SKM-1 treated with dmso at 0.1 percent for 144 hours (cell line): ENCODE results near the gene ACSL3.
"Not testable (repeated sequence)": the region's sequence is repeated elsewhere in the genome, so short reads cannot be mapped to it uniquely, and the experiment has no call there.

ENCODE experiments used
- DNase-seq: peaks from one replicate; lab custom pipeline; 2025; ENCODE audit not compliant: unreplicated experiment; lab: John Stamatoyannopoulos, UW

Gene ACSL3

DNA sequence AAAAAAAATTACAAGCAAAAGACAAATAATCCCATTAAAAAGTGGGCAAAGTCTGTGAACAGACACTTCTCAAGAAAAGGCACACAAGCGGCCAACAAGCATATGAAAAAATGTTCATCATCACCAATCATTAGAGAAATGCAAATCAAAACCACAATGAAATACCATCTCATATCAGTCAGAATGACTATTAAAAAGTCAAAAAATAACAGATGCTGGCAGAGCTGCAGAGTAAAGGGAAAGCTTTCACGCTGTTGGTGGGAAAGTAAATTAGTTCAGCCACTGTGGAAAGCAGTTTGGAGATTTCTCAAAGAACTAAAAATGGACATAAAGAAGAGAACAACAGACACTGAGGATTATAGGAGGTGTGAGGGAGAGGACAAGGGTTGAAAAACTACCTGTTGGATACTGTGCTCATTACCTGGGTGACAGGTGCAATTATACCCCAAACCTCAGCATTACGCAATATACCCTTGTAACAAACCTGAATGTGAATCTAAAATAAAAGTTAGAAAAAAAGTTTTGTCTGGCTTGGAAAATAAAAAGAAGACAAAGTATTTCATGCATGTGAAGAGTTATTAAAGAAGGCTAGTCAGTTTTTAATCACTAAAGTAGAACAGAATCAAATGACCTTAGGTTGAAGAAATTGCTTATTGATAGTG is 8.7 kb upstream of the ACSL3 start:
- DNase-seq: no peak

DNA sequence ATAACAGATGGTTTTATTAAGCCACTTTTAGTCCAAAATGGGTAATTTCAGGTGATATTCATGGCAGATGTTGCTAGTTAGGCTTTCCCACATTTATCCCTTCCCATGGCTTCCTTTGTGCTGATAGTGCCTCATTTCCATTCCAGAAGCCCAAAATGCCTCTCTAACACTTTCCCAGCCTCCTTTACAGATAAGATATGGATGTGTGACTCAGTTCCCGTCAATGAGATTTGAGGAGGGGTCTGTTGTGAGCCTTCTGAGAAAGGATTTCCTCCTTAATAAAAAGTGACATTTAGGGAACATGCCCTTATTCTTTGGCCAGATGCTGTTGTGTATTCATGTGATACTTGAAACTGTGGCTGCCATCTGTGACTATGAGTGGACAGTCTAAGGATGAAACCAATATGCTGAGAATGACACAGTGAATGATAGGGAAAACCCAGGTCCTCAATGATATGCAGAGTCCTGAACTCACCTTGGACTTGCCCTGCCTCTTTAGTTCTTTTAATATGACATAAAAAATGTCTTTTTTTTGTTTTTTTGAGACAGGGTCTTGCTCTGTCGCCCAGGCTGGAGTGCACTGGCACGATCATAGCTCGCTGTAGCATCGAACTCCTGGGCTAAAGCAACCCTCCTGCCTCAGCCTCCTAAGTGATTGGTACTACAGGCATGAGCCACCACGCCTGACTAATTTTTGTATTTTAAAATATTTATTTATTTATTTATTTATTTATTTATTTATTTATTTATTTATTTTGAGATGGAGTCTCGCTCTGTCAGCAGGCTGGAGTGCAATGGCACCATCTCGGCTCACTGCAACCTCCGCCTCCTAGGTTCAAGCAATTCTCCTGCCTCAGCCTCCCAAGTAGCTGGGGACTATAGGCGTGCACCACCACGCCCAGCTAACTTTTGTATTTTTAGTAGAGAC is 5.8 kb upstream of the ACSL3 start:
- no peak for DNase-seq

DNA sequence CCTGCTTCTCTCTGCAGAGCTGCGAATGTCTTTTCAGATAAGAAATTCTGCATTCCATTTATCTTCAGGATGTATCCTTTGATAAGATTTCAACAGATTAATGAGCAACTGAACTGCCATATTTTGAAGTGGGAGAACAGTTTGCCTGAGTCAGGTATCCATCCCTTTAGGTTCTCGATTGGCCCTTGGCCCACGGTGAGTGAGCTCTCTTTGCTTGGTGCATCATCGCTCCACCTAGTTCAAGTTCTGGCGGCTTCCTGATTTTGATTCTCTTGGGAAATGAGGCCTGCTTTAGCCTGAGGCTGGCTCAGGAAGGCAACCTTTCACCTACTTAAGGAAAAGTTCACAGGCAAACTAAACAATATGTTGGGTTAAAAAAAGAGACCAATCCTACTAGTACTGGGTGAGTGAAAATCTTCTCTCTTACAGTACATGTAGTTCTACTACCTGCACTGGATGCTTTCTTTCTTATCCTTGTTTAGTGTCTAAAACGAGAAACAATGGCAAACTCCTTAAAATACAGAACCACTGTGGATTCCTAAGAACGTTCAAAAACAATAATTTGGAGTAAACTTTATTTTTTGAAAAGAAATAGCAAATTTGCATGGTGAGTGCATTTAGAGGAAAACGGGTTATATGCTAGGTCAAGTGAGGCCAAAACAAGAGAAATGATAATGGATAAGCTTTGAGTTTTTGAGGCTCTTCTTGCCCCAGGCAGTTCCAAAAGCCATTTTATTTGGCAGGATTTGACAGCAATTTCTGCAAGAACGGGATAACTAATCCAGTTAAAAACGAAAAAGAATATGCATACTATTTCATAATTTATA is 837 bp upstream of the ACSL3 start:
- peak; percentile 23 for DNase-seq

DNA sequence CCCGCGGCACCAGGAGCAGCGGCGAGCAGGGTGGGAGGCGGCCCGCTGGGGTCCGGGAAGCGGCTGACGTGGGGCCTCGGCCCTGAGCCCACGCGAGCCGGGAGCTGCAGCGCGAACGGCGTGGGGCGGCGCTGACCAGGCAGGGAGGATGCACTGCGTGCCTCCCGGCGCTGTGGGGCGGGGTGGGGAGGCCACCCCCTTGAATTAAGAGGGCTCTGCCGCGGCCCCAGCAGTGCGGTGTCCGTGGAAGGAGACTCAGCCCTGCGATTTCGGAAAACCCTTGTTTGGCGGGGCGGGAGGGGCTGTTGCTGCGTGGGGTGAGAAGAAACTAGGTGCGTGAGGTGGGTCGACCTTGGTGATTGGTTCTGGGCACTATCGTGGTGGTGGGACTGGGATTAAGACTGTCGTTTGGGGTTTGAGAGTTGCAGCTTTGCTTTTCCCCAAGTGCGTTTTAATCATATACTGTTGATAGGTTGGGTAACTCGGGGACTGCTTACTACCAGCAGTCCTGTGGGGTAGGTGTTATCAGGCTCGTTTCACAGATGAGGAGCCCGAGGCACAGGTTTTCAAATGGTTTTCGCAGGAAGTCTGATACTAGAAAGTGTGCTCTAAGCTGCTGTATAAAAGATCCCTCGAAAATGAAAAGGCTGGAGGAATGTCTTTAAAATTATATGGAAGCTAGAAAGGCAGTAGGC is 722 bp downstream of the ACSL3 start:
- no peak for DNase-seq

DNA sequence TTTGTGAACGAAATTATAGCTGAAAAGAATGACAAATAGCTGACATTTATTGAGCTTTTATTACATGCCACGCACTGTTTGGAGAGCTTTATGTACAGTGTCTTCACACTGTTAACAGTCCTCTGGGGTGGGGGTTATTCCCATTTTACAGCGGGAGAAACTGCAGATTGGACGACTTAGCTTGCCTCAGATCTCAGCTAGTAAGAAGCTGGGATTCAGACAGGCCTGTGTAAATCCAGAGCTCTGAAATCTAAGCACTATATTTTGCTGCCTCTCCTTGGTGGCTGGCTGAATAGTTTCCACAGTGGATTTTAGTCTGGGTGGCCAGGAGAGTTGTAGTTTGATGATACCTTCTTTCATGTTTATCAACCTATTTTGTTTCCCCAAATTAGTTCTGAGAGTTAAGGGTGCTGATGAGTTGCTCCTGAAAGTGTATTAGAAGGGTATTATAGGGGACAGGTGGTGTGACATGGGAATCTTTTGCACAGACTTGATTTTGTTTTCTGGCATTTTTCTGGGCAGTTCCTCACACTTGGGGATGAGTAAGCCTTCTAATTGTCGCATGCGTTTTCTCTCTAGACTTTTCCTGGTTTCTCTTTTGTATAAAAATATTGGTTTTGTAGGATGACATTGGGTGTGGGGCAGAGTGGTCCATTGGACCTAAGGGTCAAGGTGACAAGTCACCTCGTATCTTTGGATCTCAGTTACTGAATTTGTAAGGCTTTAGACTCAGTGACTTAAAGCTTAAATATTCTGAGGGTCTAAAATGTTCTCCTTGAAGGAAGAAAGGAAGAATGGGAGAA is 1.5 kb downstream of the ACSL3 start:
- DNase-seq: no peak

DNA sequence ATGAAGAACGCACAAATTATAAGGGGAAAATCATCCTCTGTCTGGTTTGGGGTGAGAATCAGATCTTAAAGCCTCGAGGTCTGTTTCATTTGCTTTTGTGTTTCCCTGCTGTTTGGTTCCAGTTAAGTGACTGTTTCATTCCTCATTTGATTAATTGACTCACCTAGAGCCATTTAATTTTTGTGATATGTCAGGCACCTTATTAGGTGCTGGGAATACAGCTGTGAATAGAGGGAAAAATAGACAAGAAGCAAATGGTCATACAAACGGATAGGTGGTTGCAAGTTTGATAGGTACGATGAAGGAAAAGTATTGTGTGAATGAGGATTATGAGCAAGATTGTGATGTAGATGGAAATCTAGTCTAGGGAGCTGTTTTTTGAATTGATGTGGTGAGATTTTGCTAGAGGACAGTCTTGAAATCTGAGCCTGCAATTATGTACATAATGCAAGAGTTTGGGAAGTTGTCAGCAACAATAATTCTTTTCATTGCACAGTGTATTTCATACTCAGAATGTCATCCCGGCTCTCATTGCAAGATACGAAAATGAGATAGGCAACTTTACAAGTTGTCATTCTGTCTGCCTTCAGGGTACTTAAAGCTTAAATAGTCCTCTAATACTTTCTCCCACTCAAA is 2.2 kb downstream of the ACSL3 start:
- DNase-seq: no peak

DNA sequence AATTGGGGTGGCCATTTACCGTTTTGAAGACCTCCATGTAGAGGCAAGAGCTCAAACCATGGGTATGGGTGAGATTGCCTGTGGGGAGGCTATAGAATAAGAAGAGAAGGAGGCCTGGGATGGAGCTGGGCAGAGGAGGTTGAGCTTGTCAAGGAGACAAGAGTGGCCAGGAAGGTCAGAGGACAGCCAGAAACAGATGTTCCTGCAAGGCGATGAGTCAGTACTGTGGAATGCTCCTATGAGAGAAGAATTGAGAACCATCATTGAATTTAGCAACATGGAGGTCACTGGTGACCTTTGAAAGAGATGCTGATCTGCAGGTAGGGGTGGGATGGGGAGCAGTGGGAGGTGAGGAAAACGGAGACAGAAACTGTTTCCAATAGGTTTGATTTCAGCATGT is 3.5 kb downstream of the ACSL3 start:
- DNase-seq: no peak

DNA sequence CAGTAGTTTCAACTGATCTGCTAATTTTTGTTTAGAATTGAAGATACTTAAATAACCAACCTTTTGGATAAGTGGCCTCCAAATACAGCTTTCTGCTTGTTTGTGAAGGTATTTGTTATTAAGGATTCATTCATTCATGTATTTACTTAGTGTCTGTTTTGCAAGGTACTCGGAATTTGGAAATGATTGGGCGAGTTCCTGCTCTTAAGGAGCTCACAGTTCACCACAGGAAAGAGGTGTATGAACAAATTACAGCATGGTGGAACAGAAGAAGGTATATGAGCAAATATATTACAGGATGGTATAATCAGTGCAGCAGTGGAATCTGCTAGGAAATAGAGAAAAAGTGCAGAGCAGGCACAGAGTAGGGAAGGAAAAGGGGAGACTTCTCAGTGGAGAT is 4.5 kb downstream of the ACSL3 start:
- DNase-seq: no peak

DNA sequence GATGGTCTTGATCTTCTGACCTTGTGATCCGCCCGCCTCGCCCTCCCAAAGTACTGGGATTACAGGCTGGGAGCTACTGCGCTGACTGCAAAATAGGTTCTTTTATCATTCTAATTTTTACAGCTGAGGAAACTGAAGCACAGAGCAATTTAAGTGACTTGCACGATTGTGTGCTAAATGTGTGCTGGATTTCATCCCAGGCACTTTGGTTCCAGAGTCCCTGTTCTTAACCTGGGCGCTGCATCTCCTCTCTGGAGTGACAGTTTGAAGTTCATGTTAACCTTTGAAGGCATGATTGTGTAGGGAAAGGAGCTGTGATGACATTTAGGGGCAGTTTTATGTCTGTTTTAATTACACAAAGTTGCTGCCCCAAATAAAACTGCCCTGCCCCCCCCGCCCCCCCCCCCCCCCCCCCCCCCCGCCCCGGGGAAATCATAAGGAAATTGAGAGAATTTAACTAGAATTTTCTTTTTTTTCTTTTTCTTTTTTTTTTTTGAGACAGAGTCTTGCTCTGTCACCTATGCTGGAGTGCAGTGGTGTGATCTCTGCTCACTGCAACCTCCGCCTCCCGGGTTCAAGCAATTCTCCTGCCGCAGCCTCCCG is 5.6 kb downstream of the ACSL3 start:
- no peak for DNase-seq

DNA sequence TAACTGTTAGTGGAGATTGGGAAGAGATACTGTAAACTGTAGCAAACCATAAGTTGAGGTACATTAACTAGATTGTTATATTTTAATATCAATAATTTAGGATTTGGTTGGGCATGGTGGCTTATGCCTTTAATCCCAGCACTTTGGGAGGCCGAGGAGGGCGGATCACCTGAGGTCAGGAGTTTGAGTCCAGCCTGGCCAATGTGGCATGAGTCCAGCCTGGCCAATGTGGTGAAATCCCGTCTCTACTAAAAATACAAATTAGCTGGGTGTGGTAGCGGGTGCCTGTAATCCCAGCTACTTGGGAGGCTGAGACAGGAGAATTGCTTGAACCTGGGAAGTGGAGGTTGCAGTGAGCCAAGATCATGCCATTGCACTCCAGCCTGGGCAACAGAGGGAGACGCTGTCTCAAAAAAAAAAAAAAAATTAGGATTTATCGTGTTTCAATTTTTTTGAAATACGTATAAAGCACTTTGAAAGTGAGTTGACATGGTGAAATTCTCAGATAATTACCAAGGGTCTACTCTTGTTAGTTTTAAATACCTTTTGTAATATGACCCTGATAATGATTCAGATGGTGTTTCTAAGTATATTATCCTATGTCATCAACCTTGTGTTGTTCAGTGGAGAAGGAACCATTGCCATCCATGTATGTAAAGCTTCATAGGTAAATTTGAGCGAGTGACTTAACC is 7.9 kb downstream of the ACSL3 start:
- DNase-seq: not testable (repeated sequence)

DNA sequence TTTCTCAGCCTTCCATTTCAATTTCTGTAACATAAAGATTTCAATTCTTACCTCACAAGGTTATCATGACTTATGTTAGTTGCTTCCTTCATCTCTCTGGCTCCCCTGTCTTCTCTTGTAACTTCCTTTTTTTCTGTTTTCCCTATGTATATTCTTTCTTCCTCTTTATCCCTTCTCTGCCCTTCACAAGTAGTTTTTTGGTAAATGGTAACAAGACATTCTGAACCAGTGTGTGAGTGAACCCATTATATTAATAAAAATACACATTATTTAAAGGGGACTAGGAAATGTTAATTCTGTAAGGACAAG is 8.4 kb downstream of the ACSL3 start:
- peak; percentile 88 for DNase-seq

DNA sequence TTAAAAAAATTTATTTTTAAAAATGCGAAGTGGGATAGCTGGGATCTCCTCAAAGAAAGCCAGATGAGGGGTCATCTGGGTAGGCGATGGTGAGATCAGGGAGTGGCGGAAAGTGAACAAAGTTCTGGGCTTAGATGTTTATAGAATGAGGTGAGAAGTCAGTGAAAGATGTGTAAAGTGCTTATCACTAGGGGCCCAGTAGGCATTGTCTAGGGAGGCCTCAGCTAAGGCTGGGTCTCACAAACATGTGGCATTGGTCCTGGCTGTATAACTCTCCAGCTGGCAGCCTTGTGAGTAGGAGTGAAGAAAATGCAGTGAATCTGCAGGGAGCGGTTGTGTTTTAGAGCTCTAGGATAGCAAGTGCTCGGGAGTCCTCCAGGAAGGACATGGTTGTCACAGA is 10.5 kb downstream of the ACSL3 start:
- DNase-seq: no peak

DNA sequence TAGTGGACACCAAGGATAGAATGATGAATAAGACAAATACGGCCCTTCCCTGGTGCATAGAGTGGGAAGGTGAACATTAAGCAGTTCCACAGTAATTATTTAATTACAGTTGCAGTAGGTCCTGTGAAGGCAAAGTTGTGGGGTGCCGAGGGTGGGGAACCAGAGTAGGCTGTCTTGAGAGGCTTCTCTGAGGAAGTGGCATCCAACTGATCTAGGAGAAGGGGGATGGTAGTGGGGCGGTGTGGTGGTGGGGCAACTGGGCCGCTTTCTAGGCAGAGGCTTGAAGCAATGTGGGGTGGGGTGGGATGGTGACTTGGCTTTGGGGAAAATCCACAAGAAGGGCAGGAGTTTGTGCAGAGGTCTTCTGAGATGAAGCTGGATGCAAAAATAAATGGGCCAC is 11.7 kb downstream of the ACSL3 start:
- no peak for DNase-seq

DNA sequence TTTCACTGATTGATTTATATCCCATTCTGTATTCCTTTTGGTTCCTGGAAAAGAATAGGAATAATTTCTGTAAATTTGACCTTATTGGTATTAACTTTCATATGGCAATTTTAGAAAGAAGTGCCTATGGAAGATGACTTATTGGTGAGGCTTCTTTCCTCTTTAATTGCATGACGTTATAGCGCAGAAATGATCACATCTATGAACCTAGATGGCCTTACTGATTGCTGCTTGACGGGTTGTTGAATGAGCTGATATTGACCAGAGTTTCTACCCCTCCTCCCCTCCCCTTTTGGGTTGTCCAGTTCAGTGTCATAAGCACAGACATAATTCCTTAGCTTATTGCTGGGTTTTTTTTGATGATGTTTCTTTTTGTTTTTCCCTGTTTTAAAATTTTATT is 14.6 kb downstream of the ACSL3 start:
- no peak for DNase-seq

DNA sequence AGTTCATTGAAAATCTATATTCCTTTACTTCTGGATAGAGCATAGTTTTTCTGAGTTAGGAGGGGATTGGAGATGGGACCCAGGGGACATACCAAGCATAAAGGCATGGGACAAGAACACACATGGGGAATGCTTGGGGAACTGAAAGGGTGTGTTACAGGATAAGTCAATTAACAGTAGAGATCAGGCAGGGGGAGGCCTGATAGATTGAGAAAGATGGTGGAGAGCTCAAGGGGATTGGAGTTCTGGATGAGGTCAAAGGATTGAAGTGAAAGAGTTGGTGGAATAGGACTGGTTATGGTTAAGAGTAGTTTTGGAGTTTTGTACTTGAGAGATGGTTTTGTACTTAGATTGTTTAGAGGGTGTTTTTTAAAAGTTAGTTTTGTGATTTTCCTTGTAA is 16.1 kb downstream of the ACSL3 start:
- no peak for DNase-seq

DNA sequence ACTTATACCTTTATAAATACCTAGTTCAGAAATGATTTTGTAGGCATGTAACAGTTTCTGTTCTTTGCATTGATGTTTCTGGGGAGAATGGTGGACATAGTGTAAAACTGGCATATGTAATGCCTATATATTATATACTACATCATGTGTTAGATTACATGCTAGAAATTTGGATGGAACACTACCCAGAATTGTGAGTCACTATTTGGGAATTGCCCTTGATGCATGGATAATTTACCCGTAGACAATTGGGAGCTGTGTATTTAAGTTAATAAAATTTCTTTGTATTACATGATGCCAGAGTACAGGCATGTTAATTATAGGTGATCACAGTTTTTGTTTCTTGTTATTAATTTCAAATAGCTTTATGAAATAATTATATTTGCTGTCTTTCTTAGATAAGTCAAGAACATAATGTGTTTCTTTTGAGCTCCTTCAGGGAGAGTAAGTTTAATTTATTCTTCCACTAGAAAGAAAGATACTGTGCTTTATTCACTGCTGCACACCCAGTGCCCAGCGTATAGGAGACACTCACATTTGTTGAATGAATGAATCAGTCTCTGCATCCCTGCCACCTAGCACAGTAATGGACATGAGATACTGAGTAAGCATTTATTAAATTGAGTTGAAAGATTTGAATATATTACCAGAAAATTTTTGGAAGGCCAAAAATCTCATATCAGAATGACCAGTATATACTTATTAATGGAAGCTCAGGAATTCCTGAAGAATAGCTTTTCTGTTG is 16.9 kb downstream of the ACSL3 start:
- no peak for DNase-seq

DNA sequence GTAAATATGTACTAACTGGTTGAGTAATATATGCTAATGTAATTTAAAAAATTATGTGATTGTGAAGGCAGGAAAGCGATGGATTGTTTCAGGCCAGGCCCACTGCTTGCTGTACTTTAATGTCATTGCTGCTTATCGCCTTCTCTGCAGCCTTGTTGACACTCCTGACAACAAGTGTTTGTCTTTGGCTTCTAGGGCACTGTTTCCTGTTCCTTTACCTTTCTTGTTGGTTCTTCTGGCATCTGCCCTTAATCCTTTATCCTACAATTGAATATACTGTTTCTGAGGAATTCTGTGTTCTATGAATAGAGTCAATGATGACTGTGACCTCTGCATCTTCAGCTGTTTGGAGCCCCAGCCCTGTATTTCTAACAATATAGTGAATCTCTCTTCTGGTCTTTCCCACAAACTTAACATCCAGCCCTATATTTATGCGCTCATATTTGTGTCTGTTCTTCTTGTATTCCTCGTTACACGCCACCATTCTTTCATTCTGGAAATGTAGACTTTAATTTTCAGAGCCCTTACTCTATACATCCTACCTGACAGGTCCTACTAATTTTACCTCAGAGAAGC is 17.6 kb downstream of the ACSL3 start:
- no peak for DNase-seq
